Measurements from ENCODE around the gene ZNF483.
A peak's percentile ranks its signal among the peaks of the same experiment; 100 is the strongest.

ZNF483 gene

GRCh38 chr9:111621895-111622480 is 97.0 kb downstream of the ZNF483 start:
- no peak overlapping the region for H3K9ac ChIP-seq (ENCODE audit: low read length)
- H4K20me1 ChIP-seq (ENCODE audit: insufficient read depth, low read length) = no peaks in the 10 kb centered on the region
- H3K27me3 ChIP-seq (ENCODE audit: low read depth, low read length) = no peaks in the 10 kb centered on the region
- no peak overlapping the region for H3K4me3 ChIP-seq (ENCODE audit: low read length)
- H3K36me3 ChIP-seq (replicated peaks; ENCODE audit: low read depth, low read length) = no peaks in the 10 kb centered on the region
- H3K4me1 ChIP-seq (ENCODE audit: low read length) = no peaks in the 10 kb centered on the region
- H3K9me3 ChIP-seq (ENCODE audit: insufficient read depth, low read length) = no peaks in the 10 kb centered on the region
- H3K4me2 ChIP-seq (ENCODE audit: low read length) = no peak overlapping the region
- H3K79me2 ChIP-seq (ENCODE audit: low read length) = no peaks in the 10 kb centered on the region
- TF ChIP-seq CTCF (IDR thresholded peaks at IDR 0.05; ENCODE audit: low read depth, low read length) (peak; percentile 83), EZH2phosphoT487 (IDR thresholded peaks at IDR 0.05; ENCODE audit: low read depth) (no peak)
- no peak overlapping the region for H3K27ac ChIP-seq (ENCODE audit: low read length)
- H2AFZ ChIP-seq (ENCODE audit: low read depth, low read length) = no peak overlapping the region

GRCh38 chr9:111622626-111623025 is 97.6 kb downstream of the ZNF483 start:
- Histone ChIP-seq H3K27ac (ENCODE audit: low read length) (no peak overlapping the region), H3K79me2 (ENCODE audit: low read length) (no peaks in the 10 kb centered on the region), H3K9me3 (ENCODE audit: insufficient read depth, low read length) (no peaks in the 10 kb centered on the region), H2AFZ (ENCODE audit: low read depth, low read length) (no peak overlapping the region), H3K4me3 (ENCODE audit: low read length) (no peak overlapping the region), H3K27me3 (ENCODE audit: low read depth, low read length) (no peaks in the 10 kb centered on the region), H3K4me1 (ENCODE audit: low read length) (no peaks in the 10 kb centered on the region), H3K9ac (ENCODE audit: low read length) (no peak overlapping the region), H3K4me2 (ENCODE audit: low read length) (no peak overlapping the region), H4K20me1 (ENCODE audit: insufficient read depth, low read length) (no peaks in the 10 kb centered on the region), H3K36me3 (replicated peaks; ENCODE audit: low read depth, low read length) (no peaks in the 10 kb centered on the region)
- TF ChIP-seq EZH2phosphoT487 (IDR thresholded peaks at IDR 0.05; ENCODE audit: low read depth) (no peak), CTCF (IDR thresholded peaks at IDR 0.05; ENCODE audit: low read depth, low read length) (no peak)
